ENCODE data around the gene ZNF608.

The ZNF608 gene

GRCh38 chr5:124747791-124748686, 1.6 kb upstream of the ZNF608 start:
- TF ChIP-seq GATA3 (IDR thresholded peaks at IDR 0.05; ENCODE audit: low read depth, low read length), result no peak
- peak; percentile 51 for TF ChIP-seq GATA2 (IDR thresholded peaks at IDR 0.05; ENCODE audit: low read depth, low read length)

DNA sequence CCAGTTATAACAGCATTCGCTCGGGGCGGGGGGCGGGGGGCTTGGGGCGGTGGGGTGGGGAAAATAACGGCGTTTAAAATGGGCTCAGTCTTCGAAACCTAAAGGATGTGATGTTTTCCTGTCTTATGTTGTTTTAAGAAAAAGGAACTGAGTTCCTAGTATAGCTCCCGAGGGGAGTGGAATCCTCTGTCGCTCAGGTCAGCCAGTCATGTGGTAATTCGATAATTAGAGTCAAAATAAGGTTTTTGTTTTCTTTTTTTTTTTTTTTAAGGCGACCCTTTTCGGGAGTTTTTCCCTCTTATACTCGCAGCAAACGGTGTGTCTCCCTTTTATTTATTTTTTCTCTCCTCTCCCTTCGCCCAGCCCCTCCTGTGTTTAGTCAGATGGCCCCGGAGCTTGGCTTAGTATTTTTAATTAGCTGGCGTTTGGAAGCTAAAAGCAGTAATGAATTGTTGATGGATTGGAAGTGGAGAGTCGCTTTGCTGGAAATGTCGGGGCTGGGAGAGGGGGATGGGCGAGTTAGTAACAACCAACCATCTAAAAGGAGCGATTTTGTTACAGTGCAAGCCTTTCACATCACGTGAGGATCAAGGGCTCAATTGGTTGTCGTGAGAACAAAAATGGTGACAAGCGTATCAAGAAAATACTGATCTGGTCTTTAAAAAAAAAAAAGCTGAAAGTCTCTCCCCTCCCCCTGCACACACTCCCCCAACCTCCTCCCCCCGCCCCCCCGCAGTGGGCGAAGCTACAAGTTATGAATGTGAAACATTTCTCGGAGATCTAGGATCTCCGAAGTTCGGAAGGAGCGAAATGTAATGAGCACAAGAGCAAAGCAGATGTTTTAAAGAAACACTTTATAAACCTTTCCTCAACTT, 714 bp upstream of the ZNF608 start:
- TF ChIP-seq GATA2 (IDR thresholded peaks at IDR 0.05; ENCODE audit: low read depth, low read length) (no peak; the same call in 1 of the 2 replicates), GATA3 (IDR thresholded peaks at IDR 0.05; ENCODE audit: low read depth, low read length) (no peak)

DNA sequence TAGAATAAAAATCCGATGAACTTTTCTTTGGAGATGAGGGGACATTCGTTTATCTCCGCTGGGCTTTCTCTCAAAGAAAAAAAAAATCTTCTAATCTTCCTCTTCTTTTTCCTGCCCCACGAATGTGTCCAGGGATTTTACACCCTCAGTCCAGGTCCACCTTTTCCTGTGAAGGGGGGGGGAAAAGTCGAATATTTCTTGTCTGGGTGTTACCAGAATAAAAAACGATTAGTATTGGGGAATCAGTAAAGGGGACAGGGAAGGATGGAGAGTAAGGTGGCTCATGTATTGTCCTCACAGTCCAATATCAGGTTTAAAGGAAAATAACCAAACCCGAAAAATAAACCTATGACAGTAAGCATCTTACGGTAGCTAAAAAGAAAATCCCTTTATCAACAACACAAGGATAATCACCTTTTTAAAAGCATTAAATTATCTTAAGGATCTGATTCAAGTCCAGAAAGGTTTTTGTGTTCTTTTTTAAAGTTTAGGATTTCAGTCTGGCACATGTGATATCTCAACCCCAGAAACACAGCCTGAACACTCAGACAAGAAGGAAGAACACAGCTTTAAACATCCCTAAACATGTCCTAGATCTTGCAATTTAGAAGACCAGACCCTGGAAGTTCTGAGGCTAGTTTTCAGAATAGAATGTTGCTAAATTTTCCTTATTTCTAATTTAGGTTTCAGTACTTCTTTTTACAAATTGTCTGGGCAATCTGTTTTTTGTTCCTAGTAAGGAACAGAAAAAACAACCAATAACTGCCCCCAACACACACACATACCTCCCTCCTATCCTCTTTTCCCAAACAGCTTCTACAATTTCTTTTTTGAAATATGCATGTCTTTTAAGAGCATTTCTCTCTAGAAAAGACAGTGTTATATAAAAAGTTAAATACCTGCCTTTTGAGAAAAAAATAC, 1.2 kb downstream of the ZNF608 start:
- no peak for TF ChIP-seq GATA3 (IDR thresholded peaks at IDR 0.05; ENCODE audit: low read depth, low read length)
- TF ChIP-seq GATA2 (IDR thresholded peaks at IDR 0.05; ENCODE audit: low read depth, low read length), result no peak

DNA sequence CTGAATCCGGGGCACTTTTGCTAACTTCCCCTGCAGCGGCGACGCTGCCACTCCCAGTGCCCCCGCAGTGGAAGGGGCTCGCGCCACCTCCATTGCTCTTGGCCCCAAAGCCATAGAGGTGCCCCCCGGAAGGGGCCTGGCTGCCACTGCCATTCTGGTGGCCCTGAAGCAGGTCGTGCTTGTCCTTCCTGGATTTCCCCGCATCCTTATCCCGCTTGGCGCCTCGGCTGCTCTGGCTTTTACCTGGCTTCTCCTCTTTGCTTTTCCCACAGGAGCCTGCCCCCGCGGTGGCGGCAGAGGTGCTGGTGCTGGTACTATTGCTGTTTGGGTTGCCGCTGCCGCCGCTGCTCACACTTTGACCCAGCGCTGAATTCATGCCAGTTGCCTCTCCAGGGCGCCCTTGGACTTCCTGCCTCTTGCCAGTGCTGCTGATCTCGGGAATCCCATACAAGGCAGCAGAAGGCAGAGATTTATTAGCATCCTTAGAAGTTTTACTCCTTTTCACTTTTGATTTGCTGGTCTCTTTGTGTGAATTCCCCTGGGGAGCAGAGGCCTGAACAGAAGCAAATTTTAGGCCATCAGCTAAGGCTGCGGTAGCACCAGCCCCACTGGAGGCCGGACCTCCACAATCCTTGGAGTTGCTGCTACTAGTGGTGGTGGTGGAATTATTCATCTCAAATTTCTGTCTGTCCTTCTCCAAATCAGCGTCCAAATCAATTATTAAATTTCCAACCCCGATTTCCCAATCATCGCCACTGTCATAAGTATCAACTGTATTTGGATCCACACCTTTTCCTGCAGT, 2.1 kb downstream of the ZNF608 start:
- TF ChIP-seq GATA2 (IDR thresholded peaks at IDR 0.05; ENCODE audit: low read depth, low read length) (no peak), GATA3 (IDR thresholded peaks at IDR 0.05; ENCODE audit: low read depth, low read length) (no peak)

DNA sequence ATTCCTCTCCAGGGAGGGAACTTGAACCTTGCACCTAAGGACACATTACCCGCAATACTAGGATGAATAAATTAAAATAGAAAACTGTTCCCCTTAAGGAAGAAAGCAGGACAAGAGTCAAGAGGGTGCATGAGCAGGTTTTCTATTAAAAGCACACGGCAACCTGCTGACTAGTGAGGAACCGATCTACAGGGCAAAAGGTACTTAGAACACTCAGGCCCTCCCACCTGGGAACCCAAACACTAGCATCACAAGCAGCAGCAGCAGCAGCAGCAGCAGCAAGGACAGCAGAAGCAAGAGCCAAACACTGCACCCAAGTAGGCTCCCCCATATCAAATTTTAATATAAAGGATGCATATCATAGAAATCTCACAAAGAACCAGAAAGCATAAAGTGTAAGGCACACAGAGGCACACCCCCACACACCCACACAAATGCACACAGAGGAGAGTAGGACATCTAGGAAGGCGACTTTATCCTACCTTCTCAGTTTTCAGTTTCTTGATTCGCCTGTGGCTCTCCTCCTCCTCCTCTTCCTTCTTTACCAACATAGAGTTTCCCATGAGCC, 2.8 kb downstream of the ZNF608 start:
- TF ChIP-seq GATA3 (IDR thresholded peaks at IDR 0.05; ENCODE audit: low read depth, low read length), result no peak
- no peak for TF ChIP-seq GATA2 (IDR thresholded peaks at IDR 0.05; ENCODE audit: low read depth, low read length)

DNA sequence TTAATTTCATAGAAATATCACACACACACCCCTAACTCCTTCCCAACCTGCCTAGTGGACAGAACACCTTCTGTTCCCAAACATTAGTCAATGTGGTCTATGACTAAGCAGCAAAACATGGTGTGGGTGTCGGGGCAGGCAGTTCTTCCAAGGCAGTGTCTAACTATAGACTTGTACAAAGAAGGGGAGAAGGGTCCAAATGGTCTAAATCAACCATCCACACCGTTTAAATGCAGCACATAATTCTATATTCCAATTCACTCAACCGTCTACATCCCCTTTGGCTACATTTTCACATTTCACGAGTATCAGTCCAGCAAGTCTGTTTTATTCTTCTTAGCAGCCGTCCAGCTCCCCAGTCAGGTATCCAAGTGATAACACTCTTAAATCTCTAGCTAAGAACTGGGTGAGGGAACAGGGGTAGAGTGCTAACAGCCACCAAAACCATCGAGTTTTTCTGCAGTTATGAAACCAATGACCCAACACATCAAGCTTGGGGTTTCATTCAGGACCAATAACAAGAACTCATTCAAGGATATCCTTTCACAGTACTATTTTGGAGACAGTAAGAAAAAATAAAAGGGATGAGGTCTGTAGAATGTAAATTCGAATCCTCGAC, 3.3 kb downstream of the ZNF608 start:
- no peak for TF ChIP-seq GATA3 (IDR thresholded peaks at IDR 0.05; ENCODE audit: low read depth, low read length)
- TF ChIP-seq GATA2 (IDR thresholded peaks at IDR 0.05; ENCODE audit: low read depth, low read length), result no peak

DNA sequence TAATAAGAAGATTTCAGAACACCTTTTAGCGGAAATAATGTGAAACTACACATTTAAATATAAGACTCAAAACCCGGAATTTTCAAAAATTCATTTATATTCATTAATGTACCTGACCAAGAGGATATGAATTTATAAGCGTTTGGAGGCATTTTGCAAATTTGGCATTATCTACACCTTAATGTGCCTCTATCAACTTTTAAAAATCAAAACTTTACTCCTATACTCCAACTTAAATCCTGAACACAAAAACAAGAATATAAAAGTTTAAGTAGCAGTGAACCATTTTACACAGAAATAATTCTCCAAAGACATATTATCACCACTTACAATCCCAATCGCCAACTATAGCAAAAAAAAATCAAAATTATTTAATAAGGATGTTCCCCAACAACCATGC, 3.9 kb downstream of the ZNF608 start:
- TF ChIP-seq GATA2 (IDR thresholded peaks at IDR 0.05; ENCODE audit: low read depth, low read length) (no peak), GATA3 (IDR thresholded peaks at IDR 0.05; ENCODE audit: low read depth, low read length) (no peak)

GRCh38 chr5:124741711-124742496, 4.5 kb downstream of the ZNF608 start:
- TF ChIP-seq GATA3 (IDR thresholded peaks at IDR 0.05; ENCODE audit: low read depth, low read length), result no peak
- no peak for TF ChIP-seq GATA2 (IDR thresholded peaks at IDR 0.05; ENCODE audit: low read depth, low read length)

DNA sequence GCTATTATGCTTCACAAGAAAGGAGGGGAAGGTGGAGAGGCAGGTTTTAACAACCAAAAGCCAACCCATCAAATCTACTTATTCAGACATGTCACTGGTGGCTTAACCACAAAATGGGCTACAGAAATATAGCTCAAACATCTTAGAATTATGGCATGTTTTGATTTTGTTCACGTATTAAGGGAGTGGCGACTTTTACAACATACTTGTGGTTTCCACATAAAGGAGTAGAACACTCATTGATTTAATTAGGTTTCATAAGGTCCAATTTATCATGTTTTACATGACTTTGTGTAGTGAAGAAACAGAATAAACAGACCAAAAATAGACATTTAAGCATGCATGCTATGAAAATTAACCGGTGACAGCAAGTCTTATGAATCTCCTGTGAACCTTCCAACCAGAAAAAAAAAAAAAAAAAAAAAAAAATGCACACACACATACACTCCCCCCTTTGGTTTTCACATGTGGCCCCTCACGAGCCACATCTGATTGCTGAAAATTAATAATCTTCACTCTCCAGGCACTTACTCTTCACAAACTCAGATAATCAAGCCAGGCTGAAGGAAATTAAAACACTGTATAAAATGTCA, 5.4 kb downstream of the ZNF608 start:
- TF ChIP-seq GATA2 (IDR thresholded peaks at IDR 0.05; ENCODE audit: low read depth, low read length) (no peak), GATA3 (IDR thresholded peaks at IDR 0.05; ENCODE audit: low read depth, low read length) (no peak)

- TF ChIP-seq GATA3 (IDR thresholded peaks at IDR 0.05; ENCODE audit: low read depth, low read length), result no peak
- TF ChIP-seq GATA2 (IDR thresholded peaks at IDR 0.05; ENCODE audit: low read depth, low read length), result no peak
These were observed 6.4 kb downstream of the ZNF608 start for GRCh38 chr5:124740071-124740470.

GRCh38 chr5:124739634-124740025, 6.8 kb downstream of the ZNF608 start:
- no peak for TF ChIP-seq GATA3 (IDR thresholded peaks at IDR 0.05; ENCODE audit: low read depth, low read length)
- no peak for TF ChIP-seq GATA2 (IDR thresholded peaks at IDR 0.05; ENCODE audit: low read depth, low read length)
